Measurements from ENCODE around the gene SLX4IP.

SLX4IP gene

GRCh38 chr20:10509376-10509775, 74.3 kb downstream of the SLX4IP start:
- TF ChIP-seq CTCF (IDR thresholded peaks at IDR 0.05; ENCODE audit: unreplicated experiment in 3 of 3), result no peak
- no peaks in the 10 kb centered on the region for H3K9me3 Mint-ChIP-seq
- H3K36me3 Mint-ChIP-seq (ENCODE audit: low read depth), result no peaks in the 10 kb centered on the region
- peak overlapping the region; percentile 95 to 98 (median 96) for H3K27ac Mint-ChIP-seq
- H3K4me1 Mint-ChIP-seq, result peaks cover 74% of the 10 kb centered on the region
- H3K4me3 Mint-ChIP-seq, result no peak overlapping the region
- no peaks in the 10 kb centered on the region for H3K27me3 Mint-ChIP-seq (ENCODE audit: low read depth)

GRCh38 chr20:10510216-10510615, 75.1 kb downstream of the SLX4IP start:
- no peak overlapping the region for H3K27ac Mint-ChIP-seq
- no peaks in the 10 kb centered on the region for H3K9me3 Mint-ChIP-seq
- H3K4me3 Mint-ChIP-seq, result no peak overlapping the region
- no peaks in the 10 kb centered on the region for H3K27me3 Mint-ChIP-seq (ENCODE audit: low read depth)
- peaks cover 71% of the 10 kb centered on the region for H3K4me1 Mint-ChIP-seq
- no peaks in the 10 kb centered on the region for H3K36me3 Mint-ChIP-seq (ENCODE audit: low read depth)
- no peak for TF ChIP-seq CTCF (IDR thresholded peaks at IDR 0.05; ENCODE audit: unreplicated experiment in 3 of 3)

GRCh38 chr20:10511170-10511508, 76.0 kb downstream of the SLX4IP start:
- peak overlapping the region; percentile 70 to 94 (median 87) for H3K27ac Mint-ChIP-seq
- H3K9me3 Mint-ChIP-seq, result no peaks in the 10 kb centered on the region
- no peaks in the 10 kb centered on the region for H3K36me3 Mint-ChIP-seq (ENCODE audit: low read depth)

GRCh38 chr20:10511509-10512251, 76.6 kb downstream of the SLX4IP start:
- H3K27ac Mint-ChIP-seq, result peak overlapping the region; percentile 70 to 94 (median 87)
- no peaks in the 10 kb centered on the region for H3K27me3 Mint-ChIP-seq (ENCODE audit: low read depth)
- H3K36me3 Mint-ChIP-seq (ENCODE audit: low read depth), result no peaks in the 10 kb centered on the region
- no peaks in the 10 kb centered on the region for H3K9me3 Mint-ChIP-seq
- H3K4me3 Mint-ChIP-seq, result peak overlapping the region in 1 of 3 experiments; percentile 8
- H3K4me1 Mint-ChIP-seq, result peaks cover 60% of the 10 kb centered on the region
- no peak for TF ChIP-seq CTCF (IDR thresholded peaks at IDR 0.05; ENCODE audit: unreplicated experiment in 3 of 3)

More at GRCh38 chr20:10511170-10511508, 76.0 kb downstream of the SLX4IP start:
- no peak for TF ChIP-seq CTCF (IDR thresholded peaks at IDR 0.05; ENCODE audit: unreplicated experiment in 3 of 3)
- Mint-ChIP-seq H3K27me3 (ENCODE audit: low read depth) (no peaks in the 10 kb centered on the region), H3K4me1 (peaks cover 62% of the 10 kb centered on the region), H3K4me3 (peak overlapping the region in 1 of 3 experiments; percentile 8)

- TF ChIP-seq CTCF (IDR thresholded peaks at IDR 0.05; ENCODE audit: unreplicated experiment in 3 of 3), result no peak
- H3K4me3 Mint-ChIP-seq, result no peak overlapping the region
- no peaks in the 10 kb centered on the region for H3K9me3 Mint-ChIP-seq
- H3K27ac Mint-ChIP-seq, result peak overlapping the region in 2 of 3 experiments; percentile 23 to 88
- H3K36me3 Mint-ChIP-seq (ENCODE audit: low read depth), result no peaks in the 10 kb centered on the region
- no peaks in the 10 kb centered on the region for H3K27me3 Mint-ChIP-seq (ENCODE audit: low read depth)
- H3K4me1 Mint-ChIP-seq, result peaks cover 54% of the 10 kb centered on the region
Observed at GRCh38 chr20:10513061-10513460, 78.0 kb downstream of the SLX4IP start.
